AG09309 (cell line): ENCODE measurements around the gene STOM.

Source experiments
- DNase-seq: peaks from one replicate; pipeline ENCODE4 v3.0.0-alpha.2; 2010; ENCODE audit warnings: low read depth
- H3K4me3 ChIP-seq: 2 replicates; pipeline ENCODE4 v1.5.1; 2011; ENCODE audit warnings: mild to moderate bottlenecking, low read depth, low read length, moderate library complexity; ENCODE audit not compliant: control insufficient read depth
- CTCF ChIP-seq: IDR thresholded peaks from 2 replicates; pipeline ENCODE4 v1.5.1; 2011; ENCODE audit warnings: mild to moderate bottlenecking, low read depth, low read length, inconsistent platforms; ENCODE audit not compliant: insufficient read depth, control insufficient read depth; ENCODE audit errors: missing control alignments

The STOM gene

DNA sequence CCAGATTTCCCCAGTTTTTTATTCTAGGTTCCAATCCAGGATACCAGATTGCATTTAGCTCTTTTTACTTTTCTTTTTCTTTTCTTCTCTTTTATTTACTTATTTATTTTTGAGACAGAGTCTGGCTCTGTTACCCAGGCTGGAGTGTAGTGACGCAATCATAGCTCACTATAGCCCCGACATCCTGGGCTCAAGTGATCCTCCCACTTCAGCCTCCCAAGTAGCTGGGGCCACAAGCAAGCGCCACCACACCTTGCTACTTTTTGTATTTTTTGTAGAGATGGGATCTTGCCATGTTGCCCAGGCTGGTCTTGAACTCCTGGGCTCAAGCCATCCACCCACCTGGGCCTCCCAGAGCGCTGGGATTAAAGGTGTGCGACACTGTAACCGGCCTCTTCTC is 53.7 kb downstream of the STOM start:
- DNase-seq, result no peak
- H3K4me3 ChIP-seq, result no peak overlapping the region
- TF ChIP-seq CTCF, result no peak

- no peak for TF ChIP-seq CTCF
- H3K4me3 ChIP-seq, result no peak overlapping the region
- DNase-seq, result no peak
Observed at GRCh38 chr9:121313458-121314152, 56.4 kb downstream of the STOM start.

- no peak for DNase-seq
- no peak overlapping the region for H3K4me3 ChIP-seq
- no peak for TF ChIP-seq CTCF
Observed at GRCh38 chr9:121312169-121312568, 57.9 kb downstream of the STOM start.

DNA sequence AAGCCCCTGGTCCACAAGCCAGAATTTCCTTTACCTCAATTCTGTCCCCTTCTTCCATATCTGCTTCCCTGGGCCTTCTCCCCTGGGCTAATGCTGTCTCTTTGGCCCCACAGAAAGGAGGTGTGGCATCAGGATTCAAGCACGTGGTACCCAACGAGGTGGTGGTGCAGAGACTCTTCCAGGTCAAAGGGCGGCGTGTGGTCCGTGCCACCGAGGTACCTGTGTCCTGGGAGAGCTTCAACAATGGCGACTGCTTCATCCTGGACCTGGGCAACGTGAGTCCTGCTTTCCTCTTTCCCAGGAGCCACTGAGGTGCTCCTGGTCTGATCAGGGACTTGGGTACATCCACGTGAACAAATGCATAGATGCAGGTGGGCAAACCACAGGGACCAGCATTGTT is 59.5 kb downstream of the STOM start:
- H3K4me3 ChIP-seq, result no peak overlapping the region
- TF ChIP-seq CTCF, result no peak
- DNase-seq, result no peak

DNA sequence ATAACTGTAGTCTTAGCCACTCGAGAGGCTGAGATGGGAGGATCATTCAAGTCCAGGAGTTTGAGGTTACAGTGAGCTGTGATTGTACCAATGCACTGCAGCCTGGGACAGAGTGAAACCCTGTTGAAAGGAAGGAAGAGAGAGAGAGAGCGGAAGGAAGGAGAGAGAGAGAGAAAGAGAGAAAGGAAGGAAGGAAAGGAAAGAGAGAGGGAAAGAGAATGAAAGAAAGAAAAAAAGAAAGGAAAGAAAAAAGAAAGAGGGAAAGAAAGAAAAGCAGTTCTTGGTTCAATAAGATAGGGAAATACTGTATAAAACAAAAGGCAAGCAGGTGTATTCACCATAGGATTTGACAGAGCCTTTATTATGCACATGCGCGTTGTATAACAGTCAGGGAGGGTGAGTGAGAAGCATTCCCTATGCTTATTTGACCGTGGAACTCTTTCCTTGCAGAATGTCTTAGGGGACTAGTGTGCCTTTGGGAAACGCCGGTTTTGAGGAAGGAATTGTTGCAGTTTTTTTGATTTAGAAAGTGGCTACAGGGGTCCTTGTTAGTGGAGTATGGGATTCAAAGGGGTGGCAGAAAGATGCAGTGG is 60.1 kb downstream of the STOM start:
- TF ChIP-seq CTCF, result no peak
- H3K4me3 ChIP-seq, result no peak overlapping the region
- no peak for DNase-seq

- no peak for DNase-seq
- no peak overlapping the region for H3K4me3 ChIP-seq
- TF ChIP-seq CTCF, result no peak
Observed at GRCh38 chr9:121309171-121309570, 60.9 kb downstream of the STOM start.
